Left renal cortex interstitium (tissue), 4 donors: ENCODE results near the gene WDFY2. TPM values are rescaled to one million over a fixed set of nuclear protein-coding genes. Genes with fewer than 3 reads are reported as not detected.

Source experiments
- DNase-seq, 4 donors: peaks; one replicate each; pipeline ENCODE4 v3.0.0-alpha.2; 2013; ENCODE audit warnings: low read depth in 4 of 4, low spot score in 2 of 4, missing footprints in 1 of 4
- polyA plus RNA-seq, 4 donors: library from polyadenylated mRNA; unstranded; fragments of 120-200 nt; gene quantifications; one replicate each; pipeline ENCODE4 v1.2.1, GENCODE V29; 2013; ENCODE audit not compliant: insufficient read length in 4 of 4

The WDFY2 gene
- polyA plus RNA-seq, 4 donors: 10.7 to 20.4 (median 14.9) TPM

DNA sequence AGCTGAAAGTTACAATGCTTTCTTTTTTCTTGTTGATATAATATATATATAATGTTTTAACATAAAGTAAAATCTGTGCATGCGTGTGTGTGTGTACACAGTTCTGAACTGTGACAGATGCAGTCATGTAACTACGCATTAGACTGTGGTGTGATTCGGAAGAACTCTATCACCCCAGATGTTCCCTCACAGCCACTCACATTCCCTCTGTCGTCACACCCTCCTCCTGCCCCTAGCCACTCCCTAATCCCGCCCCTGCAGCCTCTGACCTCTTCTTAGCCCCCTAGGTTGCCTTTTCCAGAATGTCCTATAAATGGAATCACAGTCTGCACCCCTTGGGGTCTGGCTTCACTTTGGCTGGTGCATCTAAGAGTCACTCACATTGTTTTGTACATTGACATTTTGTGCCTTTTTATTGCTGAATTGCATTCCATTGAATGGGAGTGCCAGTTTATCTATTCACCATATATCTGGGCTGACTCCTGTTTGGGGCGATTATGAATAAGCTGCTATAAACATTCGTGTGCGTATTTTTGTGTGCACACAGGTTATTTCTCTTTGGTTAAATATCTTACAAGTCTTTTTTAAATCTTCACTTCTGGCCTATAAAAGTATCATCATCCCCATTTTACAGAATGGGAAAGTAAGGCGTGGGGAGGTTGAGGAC is 199.3 kb downstream of the WDFY2 start:
- no peak for DNase-seq

DNA sequence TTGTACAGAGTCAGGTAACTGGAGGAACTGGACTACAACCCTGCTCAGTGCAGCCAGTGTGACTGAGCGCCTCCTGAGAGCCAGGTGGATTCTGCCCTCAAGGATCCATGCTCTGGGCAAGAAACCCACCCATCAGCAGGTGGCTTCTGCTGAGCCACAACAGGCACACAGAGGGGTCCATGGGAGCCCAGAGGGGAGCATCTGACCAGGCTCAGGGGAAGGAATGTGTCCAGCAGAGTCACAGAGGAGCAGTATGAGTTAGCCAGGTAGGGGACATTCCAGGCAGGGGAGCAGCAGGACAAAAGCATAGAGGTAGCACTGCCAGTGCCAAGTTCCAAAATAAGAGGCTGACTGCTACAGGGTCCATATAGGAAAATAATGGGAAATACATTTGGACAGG is 199.8 kb downstream of the WDFY2 start:
- DNase-seq: no peak

DNA sequence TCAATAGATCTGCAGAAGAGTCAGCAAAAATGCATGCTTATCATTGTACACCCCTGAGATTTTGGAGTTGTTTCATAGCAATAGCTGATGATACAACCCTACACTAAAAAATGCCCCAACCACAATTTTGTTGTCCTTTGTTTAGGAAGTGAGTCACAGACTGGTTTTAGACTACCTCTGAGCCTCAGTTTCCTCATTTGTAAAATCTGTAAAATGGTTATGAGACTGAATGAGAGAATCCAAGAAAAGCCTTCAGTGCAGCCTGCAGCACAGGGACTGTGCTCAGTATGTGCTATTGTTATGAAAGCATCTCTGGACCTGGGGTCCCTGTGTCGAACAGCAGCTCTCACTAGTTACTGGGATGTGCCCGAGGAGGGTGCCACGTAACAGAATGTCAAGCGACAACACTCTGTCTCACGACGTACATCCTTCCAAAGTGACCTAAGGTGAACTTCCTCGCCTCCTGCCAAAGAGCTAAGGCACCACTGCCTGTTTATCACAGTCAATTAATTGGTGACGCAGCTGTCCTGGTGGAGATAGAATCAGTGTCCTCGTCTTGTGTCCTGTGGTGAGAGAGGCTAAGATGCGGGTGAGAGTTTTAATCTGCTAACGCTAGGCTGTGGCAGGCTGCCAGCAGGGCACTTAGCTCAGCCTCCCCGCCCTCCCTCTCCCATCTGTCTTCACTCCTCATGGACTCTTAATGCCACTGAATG is 201.6 kb downstream of the WDFY2 start:
- DNase-seq: no peak

GRCh38 chr13:51786425-51787265 is 202.4 kb downstream of the WDFY2 start:
- DNase-seq: no peak

DNA sequence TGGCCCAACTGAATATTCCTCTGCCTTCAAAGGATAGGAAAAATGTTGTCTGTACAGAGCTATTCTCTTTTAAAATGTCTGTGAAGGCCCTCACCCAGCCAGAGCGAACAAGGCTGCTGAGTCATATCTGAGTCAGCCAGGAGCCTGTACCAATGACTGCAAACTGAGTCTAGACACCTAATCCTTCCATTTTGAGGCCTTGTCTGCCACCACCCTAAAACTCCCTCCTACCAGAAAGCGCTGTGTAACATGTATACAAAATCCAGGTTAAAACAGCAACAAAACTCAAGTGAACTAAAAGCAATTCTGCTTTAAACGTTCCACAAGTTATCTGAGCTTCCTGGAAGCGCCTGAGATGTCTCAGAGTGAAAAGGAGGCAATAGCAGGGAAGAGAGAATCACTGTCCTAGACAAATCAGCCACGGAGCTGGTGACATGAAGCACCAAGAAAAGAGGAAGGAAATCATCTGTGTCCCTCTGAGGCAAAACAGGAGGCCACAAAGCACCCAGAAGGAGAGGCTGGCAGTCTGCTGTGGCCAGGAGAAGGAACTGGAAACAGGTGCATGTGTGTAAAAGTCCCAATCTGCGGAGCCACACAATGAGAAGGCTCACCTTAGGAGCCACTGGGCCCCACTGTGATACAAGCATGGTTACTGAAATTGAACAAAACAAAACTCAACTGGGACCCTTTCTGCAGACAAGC is 209.5 kb downstream of the WDFY2 start:
- no peak for DNase-seq

- DNase-seq: no peak
Observed at GRCh38 chr13:51794964-51795363, 210.7 kb downstream of the WDFY2 start.

DNA sequence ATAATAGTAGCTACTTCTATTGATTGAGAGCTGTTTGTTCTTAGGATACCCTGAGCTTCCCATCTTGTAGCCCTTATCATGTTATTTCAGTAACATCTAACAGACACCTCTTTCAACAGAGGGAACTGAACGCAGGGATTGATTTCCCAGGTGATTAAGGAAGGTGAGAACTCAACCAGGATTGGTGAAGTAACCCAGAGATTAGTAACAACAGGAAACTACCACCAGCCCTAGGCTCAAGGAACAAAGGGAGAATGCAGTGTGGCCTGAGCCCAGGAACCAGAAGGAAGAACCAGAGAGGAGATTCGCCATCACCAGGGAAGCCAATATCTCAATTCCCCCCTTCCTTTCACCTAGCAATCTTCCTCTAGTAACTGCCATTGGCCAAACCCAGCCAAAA is 211.2 kb downstream of the WDFY2 start:
- no peak for DNase-seq

- no peak for DNase-seq
Observed at GRCh38 chr13:51796546-51796945, 212.3 kb downstream of the WDFY2 start.

DNA sequence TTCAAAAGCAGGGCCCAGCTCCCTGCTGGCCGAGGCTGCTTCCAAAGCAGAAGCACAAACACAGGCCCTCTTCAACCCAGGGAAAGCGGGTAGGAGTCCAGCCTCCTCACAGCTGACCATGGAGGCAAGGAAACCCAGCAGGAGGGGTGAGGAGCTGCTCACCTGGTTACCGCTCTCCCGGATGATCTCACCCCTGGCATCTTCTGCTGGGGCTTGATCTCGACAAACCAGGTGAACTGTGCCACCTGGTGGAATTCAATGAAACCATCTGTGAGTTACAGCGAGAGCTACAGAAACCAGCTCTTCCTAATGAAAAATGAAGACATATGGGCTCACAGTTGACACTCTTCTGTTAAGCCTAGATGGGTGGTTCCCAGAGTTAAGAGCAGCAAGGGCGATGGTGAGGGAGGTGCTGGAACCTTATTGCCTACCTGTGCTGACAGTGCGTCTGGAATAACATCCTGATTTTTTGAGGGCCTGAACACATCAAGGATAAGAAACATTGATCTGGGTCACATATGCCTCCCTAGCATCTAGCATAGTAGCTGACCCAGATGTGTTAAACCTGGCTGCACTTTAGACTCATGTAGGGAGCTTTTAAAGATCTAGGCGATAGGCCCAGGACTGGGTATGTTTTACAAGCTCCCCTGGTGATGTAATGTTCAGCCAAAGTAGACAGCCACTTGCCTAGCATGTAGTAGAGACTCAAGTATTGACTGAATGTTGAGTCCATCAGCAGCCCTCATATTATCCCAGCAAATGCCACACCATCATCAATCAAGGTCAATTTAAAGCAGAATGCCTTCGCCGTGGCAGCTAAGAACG is 213.6 kb downstream of the WDFY2 start:
- DNase-seq: peak in 1 of 4 donors; percentile 64

DNA sequence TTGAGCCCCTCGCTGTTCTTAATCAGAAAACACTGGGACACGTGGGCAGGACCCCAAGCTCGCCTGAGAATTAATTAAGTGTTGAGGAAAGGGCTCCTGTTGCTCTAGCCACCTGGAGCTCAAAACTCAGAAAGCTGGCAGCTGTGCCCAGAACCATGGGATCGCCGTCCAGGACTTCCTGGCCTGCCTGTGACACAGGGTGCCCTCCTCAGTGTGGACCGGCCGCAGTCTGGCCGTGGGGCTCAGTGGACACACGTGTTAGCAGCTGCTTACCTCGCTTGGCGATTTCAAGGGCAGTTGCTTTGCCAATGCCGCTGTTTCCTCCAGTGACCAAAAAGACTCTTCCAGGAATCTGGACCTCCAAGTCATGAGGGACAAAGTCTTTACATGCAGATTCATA is 215.0 kb downstream of the WDFY2 start:
- no peak for DNase-seq

DNA sequence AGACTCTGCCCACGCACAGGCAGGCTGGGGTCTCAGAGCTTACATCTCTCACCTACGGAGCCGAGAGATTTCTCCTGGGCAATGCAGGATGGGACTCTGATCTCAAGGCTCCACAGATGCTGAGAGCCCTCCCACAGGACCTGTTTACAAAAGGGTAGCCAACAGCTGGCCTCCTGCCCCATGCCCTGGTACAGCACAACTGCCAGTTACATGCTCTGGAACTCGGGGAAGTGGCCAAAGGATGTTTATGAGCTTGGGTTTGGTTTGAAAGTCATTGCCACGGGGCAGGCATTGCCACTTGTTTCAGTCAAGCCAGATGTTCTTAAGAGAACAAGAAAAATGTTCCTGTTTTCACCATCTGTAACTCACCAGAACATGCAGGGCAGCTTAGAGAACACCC is 216.2 kb downstream of the WDFY2 start:
- no peak for DNase-seq

GRCh38 chr13:51801631-51802099 is 217.4 kb downstream of the WDFY2 start:
- DNase-seq: no peak

GRCh38 chr13:51802631-51803418 is 218.6 kb downstream of the WDFY2 start:
- no peak for DNase-seq

DNA sequence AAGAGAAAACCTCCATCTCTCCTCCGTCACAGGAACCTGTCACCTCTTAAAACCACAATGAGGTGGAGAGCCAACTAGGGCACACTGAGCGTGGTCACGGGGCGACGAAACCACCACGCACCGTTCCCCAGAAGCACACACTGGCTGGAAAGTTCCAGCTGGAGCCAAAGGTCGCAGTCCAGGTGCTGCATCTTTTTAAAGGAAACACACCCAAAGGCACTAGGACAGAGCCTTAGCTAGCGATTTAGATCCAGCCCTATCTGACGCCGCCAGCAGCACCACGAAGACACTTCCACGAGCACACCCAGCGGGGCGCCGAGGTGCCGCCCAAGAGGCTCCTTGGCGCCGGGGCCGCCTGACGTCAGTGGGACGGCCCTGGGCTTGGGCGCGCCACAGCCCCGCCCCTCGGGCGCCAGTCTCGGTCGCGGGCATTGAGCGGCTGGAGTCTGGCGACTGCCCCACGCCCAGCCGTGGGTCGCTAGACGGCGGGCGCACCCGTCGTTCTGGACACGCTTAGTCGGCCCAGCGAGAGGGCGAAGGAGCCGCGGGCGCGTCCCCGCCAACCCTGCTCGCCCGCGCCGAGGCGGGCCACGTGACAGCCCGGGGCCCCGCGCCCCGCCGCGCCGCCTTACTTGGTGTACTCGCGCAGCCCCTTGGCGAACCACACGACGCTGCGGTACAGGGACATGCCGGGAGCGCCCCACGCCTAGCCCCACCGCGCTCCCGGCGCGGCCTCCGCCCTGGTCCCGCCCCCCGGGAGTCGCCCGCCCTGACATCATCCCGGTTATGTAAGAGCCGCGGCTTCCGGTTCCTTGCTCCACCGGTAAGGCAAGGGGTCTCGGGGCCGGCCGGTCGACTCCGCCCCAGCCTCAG is 219.4 kb downstream of the WDFY2 start, which contains the start of gene DHRS12:
Gene DHRS12, minus strand, starts transcription at position 742 of the 873 bp plus-strand sequence. CDS start 4,504 bp downstream, outside the sequence.
- DNase-seq: peak in 3 of 4 donors; percentile 68 to 75 (median 74)

GRCh38 chr13:51804295-51805172 is 220.3 kb downstream of the WDFY2 start:
- DNase-seq: peak in 1 of 4 donors; percentile 42

- no peak for DNase-seq
Observed at GRCh38 chr13:51805313-51805712, 221.1 kb downstream of the WDFY2 start.

GRCh38 chr13:51805925-51806324 is 221.7 kb downstream of the WDFY2 start:
- no peak for DNase-seq
